ENCODE results near the gene SLC25A39.

SLC25A39 gene

GRCh38 chr17:44354582-44355561, 30.2 kb upstream of the SLC25A39 start:
- H3K27ac ChIP-seq (replicated peaks): no peak overlapping the region
- H3K27me3 ChIP-seq (ENCODE audit: insufficient read depth, poor library complexity, severe bottlenecking): peaks cover 26% of the 10 kb centered on the region
- TF ChIP-seq SPI1 (IDR thresholded peaks at IDR 0.05; ENCODE audit: borderline replicate concordance, low read depth): no peak
- TF ChIP-seq GABPA (IDR thresholded peaks at IDR 0.05; ENCODE audit: low read depth): no peak
- no peak for TF ChIP-seq POLR2AphosphoS5 (IDR thresholded peaks at IDR 0.05; ENCODE audit: low read depth)
- TF ChIP-seq, protein P1, sequence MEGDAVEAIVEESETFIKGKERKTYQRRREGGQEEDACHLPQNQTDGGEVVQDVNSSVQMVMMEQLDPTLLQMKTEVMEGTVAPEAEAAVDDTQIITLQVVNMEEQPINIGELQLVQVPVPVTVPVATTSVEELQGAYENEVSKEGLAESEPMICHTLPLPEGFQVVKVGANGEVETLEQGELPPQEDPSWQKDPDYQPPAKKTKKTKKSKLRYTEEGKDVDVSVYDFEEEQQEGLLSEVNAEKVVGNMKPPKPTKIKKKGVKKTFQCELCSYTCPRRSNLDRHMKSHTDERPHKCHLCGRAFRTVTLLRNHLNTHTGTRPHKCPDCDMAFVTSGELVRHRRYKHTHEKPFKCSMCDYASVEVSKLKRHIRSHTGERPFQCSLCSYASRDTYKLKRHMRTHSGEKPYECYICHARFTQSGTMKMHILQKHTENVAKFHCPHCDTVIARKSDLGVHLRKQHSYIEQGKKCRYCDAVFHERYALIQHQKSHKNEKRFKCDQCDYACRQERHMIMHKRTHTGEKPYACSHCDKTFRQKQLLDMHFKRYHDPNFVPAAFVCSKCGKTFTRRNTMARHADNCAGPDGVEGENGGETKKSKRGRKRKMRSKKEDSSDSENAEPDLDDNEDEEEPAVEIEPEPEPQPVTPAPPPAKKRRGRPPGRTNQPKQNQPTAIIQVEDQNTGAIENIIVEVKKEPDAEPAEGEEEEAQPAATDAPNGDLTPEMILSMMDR (IDR thresholded peaks at IDR 0.05; ENCODE audit: insufficient read depth, low read length): peak; percentile 2
- TF ChIP-seq, protein P2, sequence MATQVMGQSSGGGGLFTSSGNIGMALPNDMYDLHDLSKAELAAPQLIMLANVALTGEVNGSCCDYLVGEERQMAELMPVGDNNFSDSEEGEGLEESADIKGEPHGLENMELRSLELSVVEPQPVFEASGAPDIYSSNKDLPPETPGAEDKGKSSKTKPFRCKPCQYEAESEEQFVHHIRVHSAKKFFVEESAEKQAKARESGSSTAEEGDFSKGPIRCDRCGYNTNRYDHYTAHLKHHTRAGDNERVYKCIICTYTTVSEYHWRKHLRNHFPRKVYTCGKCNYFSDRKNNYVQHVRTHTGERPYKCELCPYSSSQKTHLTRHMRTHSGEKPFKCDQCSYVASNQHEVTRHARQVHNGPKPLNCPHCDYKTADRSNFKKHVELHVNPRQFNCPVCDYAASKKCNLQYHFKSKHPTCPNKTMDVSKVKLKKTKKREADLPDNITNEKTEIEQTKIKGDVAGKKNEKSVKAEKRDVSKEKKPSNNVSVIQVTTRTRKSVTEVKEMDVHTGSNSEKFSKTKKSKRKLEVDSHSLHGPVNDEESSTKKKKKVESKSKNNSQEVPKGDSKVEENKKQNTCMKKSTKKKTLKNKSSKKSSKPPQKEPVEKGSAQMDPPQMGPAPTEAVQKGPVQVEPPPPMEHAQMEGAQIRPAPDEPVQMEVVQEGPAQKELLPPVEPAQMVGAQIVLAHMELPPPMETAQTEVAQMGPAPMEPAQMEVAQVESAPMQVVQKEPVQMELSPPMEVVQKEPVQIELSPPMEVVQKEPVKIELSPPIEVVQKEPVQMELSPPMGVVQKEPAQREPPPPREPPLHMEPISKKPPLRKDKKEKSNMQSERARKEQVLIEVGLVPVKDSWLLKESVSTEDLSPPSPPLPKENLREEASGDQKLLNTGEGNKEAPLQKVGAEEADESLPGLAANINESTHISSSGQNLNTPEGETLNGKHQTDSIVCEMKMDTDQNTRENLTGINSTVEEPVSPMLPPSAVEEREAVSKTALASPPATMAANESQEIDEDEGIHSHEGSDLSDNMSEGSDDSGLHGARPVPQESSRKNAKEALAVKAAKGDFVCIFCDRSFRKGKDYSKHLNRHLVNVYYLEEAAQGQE (IDR thresholded peaks at IDR 0.05; ENCODE audit: insufficient replicate concordance, low read depth): no peak
- peak overlapping the region; percentile 25; the same call in 1 of the 2 replicates for H3K4me3 ChIP-seq (replicated peaks; ENCODE audit: insufficient read depth, low read length)
- peak in 1 of 2 experiments; percentile 24 for DNase-seq (ENCODE audit: low read depth in 1 of 2, low spot score in 1 of 2)

- Histone ChIP-seq H3K4me3 (replicated peaks; ENCODE audit: insufficient read depth, low read length) (peak overlapping the region; percentile 4), H3K27me3 (ENCODE audit: insufficient read depth, poor library complexity, severe bottlenecking) (peaks cover 18% of the 10 kb centered on the region), H3K27ac (replicated peaks) (no peak overlapping the region)
- TF ChIP-seq, protein P1 (IDR thresholded peaks at IDR 0.05; ENCODE audit: insufficient read depth, low read length): no peak
- no peak for TF ChIP-seq GABPA (IDR thresholded peaks at IDR 0.05; ENCODE audit: low read depth)
- TF ChIP-seq, protein P2 (IDR thresholded peaks at IDR 0.05; ENCODE audit: insufficient replicate concordance, low read depth): no peak
- TF ChIP-seq SPI1 (IDR thresholded peaks at IDR 0.05; ENCODE audit: borderline replicate concordance, low read depth): no peak
- TF ChIP-seq POLR2AphosphoS5 (IDR thresholded peaks at IDR 0.05; ENCODE audit: low read depth): no peak
- DNase-seq (ENCODE audit: low read depth in 1 of 2, low spot score in 1 of 2): no peak
These were observed 29.2 kb upstream of the SLC25A39 start for GRCh38 chr17:44353672-44354331.

- Histone ChIP-seq H3K4me3 (replicated peaks; ENCODE audit: insufficient read depth, low read length) (no peak overlapping the region), H3K27me3 (ENCODE audit: insufficient read depth, poor library complexity, severe bottlenecking) (peaks cover 16% of the 10 kb centered on the region), H3K27ac (replicated peaks) (no peak overlapping the region)
- no peak for DNase-seq (ENCODE audit: low read depth in 1 of 2, low spot score in 1 of 2)
- TF ChIP-seq POLR2AphosphoS5 (IDR thresholded peaks at IDR 0.05; ENCODE audit: low read depth) (no peak), SPI1 (IDR thresholded peaks at IDR 0.05; ENCODE audit: borderline replicate concordance, low read depth) (no peak), GABPA (IDR thresholded peaks at IDR 0.05; ENCODE audit: low read depth) (no peak)
- TF ChIP-seq, protein P1 (IDR thresholded peaks at IDR 0.05; ENCODE audit: insufficient read depth, low read length): no peak
- TF ChIP-seq, protein P2 (IDR thresholded peaks at IDR 0.05; ENCODE audit: insufficient replicate concordance, low read depth): no peak
These were observed 28.4 kb upstream of the SLC25A39 start for GRCh38 chr17:44352828-44353671.
